GM12892 (cell line): ENCODE measurements around the gene SZRD1.

Source experiments
- POLR2A ChIP-seq: IDR thresholded peaks from 2 replicates; pipeline ENCODE4 v1.6.1; 2011; ENCODE audit warnings: low read depth, low read length, control low read depth
- POLR2AphosphoS5 ChIP-seq: IDR thresholded peaks from 2 replicates; pipeline ENCODE4 v1.6.1; 2011; ENCODE audit warnings: low read depth, low read length, control low read depth
- TAF1 ChIP-seq: IDR thresholded peaks from 2 replicates; pipeline ENCODE4 v1.6.1; 2011; ENCODE audit warnings: low read depth, mild to moderate bottlenecking, control low read depth, low read length, borderline replicate concordance

DNA sequence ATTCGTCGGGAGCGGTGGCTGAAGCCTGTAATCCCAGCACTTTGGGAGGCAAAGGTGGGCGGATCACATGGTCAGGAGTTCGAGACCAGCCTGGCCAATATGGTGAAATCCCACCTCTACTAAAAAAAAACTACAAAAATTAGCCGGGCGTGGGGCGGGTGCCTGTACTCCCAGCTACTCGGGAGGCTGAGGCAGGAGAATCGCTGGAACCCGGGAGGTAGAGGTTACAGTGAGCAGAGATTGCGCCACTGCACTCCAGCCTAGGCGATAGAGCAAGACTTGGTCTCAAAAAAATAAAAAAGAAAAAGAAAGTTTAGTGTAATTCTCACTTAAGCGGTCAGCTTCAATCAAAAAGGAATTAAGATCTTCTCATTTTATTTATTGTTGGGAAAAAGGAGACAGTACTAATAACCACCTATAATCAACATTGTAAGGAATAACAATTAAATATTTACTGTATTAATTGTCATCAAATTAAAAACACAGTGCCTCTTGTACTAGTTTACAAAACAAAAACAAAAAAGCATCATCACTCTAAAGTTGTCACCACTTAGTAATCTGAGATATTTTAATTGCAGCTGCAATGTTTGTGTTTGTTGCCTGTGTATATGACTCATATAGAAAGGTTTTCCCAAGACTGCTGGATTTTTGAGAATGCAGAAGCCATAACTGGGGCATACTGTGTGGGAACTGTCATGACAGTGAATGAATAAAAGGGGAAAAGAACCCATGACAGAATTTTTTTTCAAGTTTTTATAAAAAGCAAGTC lies 18.4 kb upstream of the SZRD1 start:
- TF ChIP-seq TAF1 (no peak), POLR2AphosphoS5 (no peak), POLR2A (no peak)
